GM21825 (cell line): ENCODE results near the gene CEP295NL.
"Not testable (repeated sequence)": the region's sequence is repeated elsewhere in the genome, so short reads cannot be mapped to it uniquely, and the experiment has no call there.

Experiments
- ATAC-seq: cut with Tn5 transposase; IDR thresholded peaks from one replicate; pipeline ENCODE4 v1.9.1; 2021; ENCODE audit warnings: mild to moderate bottlenecking, moderate library complexity; ENCODE audit not compliant: unreplicated experiment

CEP295NL gene

GRCh38 chr17:78933025-78933958 is 30.3 kb upstream of the CEP295NL start:
- ATAC-seq, result no peak

GRCh38 chr17:78929908-78930775 is 27.1 kb upstream of the CEP295NL start:
- ATAC-seq, result no peak

- no peak for ATAC-seq
Measured at GRCh38 chr17:78925662-78926555, 22.9 kb upstream of the CEP295NL start.

- ATAC-seq, result no peak
Measured at GRCh38 chr17:78925234-78925633, 22.2 kb upstream of the CEP295NL start, which contains the start of gene TIMP2. TSS of gene TIMP2 (minus strand) at chr17:78925387. CDS start at chr17:78925088, 299 bp downstream.

- no peak for ATAC-seq
Measured at GRCh38 chr17:78924481-78925151, 21.6 kb upstream of the CEP295NL start.

- no peak for ATAC-seq
Measured at GRCh38 chr17:78923660-78924453, 20.9 kb upstream of the CEP295NL start.

GRCh38 chr17:78922816-78923498 is 20.0 kb upstream of the CEP295NL start:
- no peak for ATAC-seq

GRCh38 chr17:78921437-78921971 is 18.5 kb upstream of the CEP295NL start:
- no peak for ATAC-seq

- ATAC-seq, result no peak
Measured at GRCh38 chr17:78920528-78920927, 17.5 kb upstream of the CEP295NL start.

GRCh38 chr17:78919861-78920450 is 17.0 kb upstream of the CEP295NL start:
- ATAC-seq, result no peak

GRCh38 chr17:78918979-78919378 is 16.0 kb upstream of the CEP295NL start:
- no peak for ATAC-seq

- no peak for ATAC-seq
Measured at GRCh38 chr17:78917451-78918275, 14.7 kb upstream of the CEP295NL start.

- ATAC-seq, result no peak
Measured at GRCh38 chr17:78915872-78916632, 13.1 kb upstream of the CEP295NL start.

GRCh38 chr17:78913115-78913514 is 10.1 kb upstream of the CEP295NL start:
- ATAC-seq, result no peak

- no peak for ATAC-seq
Measured at GRCh38 chr17:78912082-78912481, 9.1 kb upstream of the CEP295NL start.

GRCh38 chr17:78911543-78911942 is 8.5 kb upstream of the CEP295NL start:
- not testable (repeated sequence) for ATAC-seq
